HG03139 (cell line): ENCODE results near the gene CFAP46.
"Not testable (repeated sequence)": the region's sequence is repeated elsewhere in the genome, so short reads cannot be mapped to it uniquely, and the experiment has no call there.

Experiments used
- ATAC-seq: cut with Tn5 transposase; IDR thresholded peaks from one replicate; pipeline ENCODE4 v1.9.1; 2021; ENCODE audit not compliant: unreplicated experiment

Gene CFAP46

DNA sequence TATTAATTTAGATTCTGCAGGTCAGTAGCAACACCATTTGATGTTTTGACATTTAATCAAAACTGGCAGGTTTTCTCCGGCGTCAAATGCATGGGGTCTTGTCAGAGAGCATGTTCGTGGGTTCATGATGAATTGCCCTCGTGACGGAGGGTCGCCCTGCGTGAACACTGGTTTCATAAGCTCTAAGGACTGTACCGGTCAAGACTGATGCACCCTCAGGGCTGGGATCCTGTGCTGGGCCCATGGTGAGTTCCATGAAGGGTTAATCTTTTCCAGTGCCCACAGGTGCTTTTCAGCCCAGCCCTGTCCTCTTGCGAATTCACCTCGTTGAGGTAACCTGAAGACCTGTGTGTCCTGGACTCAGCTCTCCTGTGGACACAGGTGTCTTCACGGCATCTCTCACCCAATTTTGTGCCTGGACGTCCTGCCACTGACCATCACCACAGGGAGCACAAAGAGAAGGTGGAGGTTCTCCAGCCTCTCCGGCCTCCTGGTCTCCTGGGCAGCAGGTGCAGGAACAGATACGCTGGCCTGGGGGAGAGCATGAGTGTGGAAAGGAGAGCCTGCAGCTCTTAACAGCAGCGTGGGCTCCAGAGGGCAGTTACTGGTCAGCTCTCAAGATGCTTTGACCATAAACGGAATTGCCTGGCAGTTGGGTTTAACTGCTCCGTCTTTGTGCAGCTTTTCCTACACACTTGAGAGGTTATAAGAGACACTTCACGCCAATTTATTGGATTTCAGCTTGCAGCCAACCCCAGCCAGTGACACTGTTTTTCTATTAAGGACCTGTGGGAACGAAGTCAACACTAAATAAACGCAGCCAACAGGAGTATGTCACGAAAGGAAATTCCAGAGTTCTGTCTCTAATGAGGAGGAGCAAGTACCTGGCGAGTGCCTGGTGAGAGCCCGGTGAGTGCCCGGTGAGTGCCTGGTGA is 37.4 kb upstream of the CFAP46 start:
- ATAC-seq: no peak

DNA sequence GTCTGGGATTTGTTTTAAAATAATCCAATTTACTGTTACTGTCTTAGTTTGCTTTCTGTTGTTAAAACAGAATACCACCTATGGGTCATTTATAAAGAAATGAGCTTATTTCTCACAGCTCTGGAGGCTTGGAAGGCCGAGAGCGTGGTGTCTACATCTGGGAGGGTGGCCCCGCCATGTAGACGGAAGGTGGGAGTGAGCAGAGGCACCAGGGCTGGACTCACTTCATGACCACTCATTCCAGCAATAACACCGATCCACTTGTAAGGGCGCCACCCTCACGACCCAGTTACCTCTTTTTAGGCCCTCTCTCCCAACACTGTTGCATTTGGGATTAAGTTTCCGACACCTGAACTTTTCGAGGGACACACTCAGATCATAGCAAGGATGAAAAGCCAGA is 36.2 kb upstream of the CFAP46 start:
- ATAC-seq: no peak

DNA sequence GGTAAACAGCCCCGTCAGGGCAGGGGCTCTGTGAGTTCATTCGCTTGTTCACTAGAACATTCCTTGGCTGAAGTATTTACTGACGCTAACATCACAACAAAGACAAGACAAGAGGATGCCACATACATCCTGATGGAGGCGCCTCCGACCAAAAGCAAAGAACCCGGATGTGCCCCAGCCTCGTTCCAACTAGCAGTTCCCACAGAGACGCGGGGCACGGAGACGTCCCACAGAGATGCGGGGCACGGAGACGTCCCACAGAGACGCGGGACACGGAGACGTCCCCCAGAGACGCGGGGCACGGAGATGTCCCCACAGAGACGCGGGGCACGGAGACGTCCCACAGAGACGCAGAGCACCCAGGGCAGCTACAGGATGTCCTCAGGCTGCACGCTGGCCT is 35.4 kb upstream of the CFAP46 start:
- no peak for ATAC-seq

DNA sequence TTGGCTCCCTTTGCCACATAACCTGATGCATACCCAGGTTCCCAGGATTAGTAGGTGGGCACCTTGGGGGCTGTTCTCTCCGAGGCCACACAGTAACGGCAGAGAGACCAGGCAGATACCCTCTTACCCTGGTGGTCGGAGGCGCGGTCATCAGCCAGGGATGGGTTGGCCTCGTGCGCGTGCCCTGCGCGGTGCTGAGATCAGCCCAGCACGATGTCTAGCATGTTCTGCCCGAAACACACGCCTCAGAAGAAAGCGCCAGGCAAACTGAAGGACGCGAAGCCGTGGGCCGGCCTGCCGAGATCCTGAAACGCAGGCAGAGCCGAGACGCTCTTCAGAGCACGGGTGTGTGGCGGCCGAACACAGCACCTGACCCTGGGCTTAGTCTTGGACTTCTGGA is 34.7 kb upstream of the CFAP46 start:
- ATAC-seq: no peak

DNA sequence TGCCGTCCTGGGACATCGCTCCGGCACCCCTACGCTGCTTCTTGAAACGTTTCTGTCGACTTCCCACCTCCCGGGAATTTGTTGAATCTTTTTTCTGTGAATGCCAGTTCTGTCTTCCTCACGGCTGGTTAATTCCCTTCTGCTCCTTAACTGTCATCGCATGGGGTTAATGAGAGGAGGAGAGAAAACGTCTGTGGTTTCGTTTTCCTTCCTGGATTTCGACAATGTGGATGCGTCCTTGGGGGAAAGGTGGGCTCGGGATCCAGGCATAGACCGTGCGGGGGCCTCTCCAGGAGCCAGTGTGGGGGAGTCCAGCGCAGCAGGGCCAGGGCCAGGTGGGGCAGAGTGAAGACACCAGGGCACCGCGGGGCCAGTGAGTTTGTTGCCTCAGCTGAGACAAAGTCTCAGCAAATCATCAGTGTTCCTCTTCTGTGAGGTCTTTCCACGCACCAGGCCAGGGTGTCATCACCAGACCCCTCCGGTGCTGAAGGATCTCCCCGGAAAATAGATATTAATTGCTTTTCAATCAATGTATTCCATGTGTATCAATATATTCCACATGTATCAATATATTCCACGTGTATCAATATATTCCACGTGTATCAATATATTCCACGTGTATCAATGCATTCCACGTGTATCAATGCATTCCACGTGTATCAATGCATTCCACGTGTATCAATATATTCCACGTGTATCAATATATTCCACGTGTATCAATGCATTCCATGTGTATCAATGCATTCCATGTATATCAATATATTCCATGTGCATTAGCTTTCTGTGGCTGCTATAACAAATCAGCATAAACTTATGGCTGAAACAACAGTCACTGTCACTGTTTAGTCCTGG is 33.7 kb upstream of the CFAP46 start:
- no peak for ATAC-seq

DNA sequence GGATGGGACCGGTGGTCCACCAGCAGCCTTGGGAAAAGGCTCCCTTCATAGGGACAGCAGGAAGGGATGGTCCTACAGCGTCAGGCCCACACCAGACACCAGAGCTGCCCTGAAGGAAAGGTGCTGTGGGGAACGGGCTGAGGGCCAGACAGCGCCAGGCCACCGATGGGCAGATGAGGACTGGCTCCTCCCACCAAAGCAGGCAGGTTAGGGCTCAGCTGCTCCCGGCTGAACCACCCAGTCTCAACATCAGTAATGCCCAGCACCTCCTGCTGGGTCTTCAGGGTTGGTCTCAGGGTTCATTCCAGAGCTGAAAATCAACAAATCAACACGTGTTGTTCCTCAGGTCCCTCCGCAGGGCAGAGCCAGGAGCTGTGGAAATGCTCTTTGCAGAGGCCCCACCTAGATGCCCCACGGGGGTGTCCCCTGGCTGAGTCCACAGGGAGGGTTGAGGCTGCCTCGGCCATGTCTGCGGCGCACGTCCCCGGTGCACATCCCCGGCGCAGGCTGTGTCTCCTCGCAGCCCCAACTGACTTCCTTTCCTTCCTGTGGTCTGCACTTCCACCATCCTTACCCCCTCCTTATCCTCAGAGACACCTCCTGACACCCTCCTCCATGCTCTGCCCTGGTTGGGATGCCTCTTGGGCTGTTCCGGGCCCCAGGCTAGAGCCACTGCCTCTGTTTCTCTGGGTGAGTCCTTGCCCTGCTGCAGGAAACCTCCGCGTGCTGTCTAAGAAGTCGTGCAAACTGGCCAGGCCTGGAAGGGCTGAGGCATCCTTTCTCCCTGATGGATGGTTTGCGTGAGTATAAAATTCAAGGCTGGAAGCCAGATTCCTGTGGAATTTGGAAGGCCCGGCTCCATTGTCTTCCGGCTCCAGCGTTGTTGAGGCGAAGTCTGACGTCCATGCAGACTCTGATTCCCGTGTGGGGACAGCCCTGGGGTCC is 32.8 kb upstream of the CFAP46 start:
- no peak for ATAC-seq

DNA sequence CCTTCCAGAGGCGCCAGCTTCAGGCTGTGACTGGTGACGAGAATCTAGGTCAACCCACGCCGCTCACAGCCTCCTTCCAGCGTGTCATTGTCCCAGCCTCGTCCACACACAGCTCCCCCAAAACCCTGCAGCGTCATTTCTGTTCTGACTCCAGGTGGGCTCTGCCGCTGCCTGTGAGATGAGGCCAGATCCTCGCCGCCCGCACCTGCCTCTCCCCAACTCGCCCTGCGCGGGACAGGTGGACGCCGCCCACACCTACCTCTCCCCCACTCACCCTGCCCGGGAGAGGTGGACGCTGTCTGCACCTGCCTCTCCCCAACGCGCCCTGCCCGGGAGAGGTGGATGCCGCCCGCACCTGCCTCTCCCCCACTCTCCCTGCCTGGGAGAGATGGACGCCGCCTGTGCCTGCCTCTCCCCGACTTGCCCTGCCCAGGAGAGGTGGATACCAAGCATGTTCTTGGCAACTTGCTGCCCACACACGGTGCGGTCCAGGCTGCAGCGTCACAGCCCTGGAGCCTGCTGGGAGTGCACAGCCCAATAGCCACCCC is 32.0 kb upstream of the CFAP46 start:
- no peak for ATAC-seq

DNA sequence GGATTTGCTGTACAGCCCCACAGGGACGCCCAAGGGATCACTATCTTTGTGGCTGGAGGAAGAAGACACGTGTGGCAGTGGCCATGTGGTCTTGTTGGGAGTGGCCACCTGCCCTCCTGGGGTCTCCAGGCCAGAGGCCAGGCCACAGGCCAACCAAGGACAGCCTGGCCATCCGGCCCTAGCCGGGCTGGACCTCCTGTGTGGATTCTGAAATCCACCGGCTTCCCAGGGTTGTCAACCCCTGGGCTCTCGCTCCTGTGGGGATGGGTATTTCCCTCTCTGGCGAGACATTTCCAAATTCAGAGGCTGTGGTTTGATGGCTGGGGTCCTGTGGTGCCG is 31.5 kb upstream of the CFAP46 start:
- ATAC-seq: no peak

DNA sequence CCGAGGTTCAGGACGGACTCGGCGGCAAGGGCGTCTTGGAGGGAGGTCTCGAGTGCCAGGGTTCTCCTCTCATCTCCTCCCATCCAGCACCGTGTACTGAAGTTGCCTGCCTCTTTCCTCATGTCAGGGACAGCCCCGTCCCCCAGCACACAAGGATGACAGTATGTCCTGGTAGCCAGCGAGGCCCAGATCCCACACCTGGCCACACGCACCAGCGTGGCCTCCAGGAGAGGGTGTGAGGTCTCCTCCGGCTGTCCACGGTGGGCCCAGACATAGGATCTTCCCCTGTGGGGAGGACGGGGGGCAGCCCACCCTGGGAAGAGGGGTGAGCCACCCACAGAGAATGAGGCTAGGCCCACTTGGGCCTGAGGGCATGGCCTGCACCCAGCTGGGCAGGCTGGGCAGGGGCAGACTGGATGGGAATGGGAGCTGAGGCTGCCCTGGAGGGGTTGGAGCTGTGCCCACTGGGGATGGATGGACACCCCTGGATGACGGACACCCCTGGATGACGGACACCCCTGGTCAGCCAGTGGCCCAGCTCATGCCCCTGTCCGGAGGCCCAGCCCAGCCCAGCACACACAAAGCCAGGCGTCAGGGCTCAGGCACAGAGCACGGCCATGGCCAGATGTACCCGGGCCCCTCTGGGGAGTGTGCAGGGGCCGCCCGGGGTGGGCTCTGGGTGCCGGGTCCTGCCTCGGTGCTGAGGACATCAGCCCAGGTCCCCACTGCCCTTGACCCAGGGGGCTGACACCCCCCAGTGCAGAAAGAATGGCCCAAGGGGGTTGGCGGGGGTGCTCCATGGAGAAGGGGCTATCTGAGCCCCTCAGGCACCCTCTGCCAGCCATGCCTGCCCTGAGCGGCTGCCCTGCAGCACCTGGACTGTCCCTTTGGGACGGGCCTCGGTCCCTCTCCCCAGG is 30.9 kb upstream of the CFAP46 start:
- ATAC-seq: no peak

DNA sequence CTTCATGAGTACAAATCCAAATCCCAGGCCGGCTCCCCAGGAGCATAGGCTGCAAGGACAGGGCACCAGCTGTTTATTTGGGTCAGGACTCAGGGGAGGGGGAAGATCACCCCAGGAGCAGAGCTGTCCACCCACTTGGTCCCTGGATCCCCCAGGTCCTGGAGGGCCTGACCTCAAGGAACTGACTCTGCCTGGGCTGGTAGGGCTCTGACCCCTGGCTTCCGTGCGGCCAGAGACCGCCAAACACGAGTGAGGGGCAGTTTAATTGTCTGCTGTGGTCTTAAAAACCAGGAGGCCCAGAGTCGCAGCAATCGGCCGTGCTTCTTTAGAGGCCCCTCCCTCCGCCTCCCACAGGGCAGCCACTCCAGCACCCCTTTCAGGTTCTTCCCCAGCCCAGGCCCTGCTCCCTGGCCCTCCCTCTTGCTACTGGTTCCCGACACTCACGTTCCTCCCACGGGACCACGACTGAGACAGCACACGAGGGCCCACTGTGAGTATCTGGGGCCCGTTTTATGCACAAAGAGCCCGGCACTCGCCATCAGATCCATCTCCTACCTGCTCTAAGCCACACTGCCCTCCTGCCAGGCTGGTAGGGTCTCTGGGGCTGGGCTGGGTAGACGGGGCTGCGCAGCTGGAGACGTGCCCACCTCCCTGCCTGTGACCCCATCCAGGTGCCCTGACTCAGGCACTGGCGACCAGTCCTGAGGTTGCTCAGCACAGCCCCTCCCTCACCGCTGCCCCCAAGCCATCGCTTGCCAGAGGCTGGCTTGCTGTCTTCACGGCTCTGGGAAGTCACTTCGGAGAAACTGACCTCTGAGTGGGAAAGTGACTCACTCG is 30.0 kb upstream of the CFAP46 start:
- ATAC-seq: no peak

DNA sequence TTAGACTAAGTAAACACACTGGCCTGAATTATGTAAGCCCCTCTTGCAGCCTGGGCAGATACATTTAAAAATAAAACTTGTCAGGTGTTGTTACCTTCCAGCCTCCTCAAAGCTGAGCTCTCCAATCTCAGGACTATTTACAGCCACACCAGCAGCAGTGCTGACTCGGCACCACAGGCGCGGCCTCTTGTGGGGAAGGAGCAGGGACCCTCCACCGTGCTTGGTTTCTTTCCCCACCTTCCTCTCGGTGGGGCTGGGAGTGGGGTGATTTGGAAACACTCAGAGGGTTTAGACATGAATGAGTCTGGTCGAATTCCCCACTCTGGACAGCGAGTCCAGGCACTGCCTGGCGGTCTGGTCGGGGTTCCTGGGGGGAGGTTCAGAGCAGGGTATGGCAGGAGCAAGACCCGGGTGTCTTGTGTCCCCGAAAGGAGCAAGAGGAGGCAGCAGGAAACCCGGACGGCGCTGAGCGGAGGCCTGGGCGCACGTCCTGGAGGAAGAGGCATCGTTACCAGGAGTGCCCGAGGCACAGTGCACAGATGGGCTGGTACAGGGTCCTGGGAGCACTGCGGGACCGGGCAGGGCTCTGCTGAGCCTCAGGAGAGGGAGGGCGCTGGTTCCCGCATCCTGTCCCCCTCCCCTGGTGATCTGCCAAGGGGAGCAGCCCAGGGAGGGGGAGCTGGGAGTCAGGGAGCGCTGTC is 29.2 kb upstream of the CFAP46 start:
- no peak for ATAC-seq

DNA sequence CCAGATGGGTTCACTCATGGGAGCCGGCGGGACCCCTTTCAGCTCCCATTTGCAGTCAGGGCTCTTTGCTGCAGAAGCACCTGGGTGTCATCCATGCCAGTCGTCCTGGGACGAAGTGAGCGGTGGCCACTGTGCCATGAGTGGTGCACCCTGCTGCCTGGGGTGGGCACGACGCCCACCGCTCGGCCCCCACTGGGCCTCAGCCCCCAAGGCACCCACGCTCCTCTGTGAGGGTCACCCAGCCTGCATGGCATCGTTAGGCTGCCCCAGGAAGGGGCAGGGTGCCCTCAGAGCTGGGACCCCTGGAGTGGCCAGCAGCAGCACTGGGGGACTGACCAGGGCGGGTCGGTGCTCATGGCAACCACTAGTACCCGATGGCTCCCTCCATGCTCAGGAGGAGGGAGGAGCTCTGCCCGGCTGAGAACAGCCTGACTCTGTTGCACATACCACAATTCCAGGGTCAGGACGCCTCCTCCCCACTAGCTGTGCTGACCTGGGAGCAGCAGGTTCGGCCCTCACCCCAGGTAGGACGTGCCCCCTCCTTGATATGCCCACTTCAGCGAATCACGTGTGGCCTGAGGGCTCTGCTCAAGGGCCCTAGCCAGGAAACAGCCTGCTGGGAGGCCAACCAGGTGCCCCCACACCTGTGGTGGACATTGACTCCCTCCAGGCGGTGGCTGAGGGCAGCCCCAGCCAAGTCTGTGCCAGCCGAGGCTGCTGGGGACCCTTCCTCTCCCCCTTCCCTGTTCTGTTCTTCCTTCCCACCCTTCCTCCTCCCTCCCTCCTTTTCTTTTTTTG is 28.5 kb upstream of the CFAP46 start:
- ATAC-seq: no peak

DNA sequence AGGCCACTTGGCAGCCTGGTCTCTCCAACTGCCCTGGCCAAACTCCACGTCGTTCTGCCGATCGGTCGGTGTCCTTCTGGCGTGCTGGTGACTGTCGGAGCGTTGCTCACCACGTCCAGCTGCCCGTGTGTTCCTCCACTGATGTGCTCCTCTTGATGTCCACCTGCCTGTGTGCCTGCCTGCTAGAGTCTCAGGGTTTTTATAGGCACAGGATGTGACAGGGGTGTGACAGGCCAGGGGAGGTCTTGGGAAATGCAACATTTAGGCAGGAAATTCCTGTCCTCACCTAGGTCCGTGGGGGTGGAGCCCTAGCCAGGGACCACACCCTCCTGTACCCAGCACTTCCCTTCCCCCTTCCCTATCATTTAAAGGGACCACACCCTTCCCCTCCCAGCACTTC is 25.2 kb upstream of the CFAP46 start:
- no peak for ATAC-seq

DNA sequence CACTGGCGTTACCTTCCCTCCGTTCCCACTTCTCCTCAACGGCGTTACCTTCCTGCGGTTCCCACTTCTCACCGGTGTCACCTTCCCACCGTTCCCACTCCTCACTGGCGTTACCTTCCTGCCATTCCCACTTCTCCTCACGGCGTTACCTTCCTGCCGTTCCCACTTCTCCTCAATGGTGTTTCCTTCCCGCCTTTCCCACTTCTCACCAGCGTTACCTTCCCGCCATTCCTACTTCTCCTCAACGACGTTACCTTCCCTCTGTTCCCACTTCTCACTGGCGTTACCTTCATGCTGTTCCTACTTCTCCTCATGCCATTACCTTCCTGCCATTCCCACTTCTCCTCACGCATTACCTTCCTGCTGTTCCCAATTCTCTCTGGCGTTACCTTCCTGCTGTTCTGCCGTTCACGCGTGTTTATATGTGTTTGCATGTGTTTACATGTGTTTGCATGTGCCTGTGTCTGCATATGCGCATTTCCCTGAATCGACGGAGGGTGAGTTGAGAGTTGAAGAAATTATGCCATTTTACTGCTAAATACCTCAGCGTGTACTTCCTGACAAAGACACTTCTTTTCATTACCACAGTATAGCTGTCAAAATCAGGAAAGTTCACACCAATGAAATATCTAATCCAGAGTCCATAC is 23.2 kb upstream of the CFAP46 start:
- no peak for ATAC-seq

DNA sequence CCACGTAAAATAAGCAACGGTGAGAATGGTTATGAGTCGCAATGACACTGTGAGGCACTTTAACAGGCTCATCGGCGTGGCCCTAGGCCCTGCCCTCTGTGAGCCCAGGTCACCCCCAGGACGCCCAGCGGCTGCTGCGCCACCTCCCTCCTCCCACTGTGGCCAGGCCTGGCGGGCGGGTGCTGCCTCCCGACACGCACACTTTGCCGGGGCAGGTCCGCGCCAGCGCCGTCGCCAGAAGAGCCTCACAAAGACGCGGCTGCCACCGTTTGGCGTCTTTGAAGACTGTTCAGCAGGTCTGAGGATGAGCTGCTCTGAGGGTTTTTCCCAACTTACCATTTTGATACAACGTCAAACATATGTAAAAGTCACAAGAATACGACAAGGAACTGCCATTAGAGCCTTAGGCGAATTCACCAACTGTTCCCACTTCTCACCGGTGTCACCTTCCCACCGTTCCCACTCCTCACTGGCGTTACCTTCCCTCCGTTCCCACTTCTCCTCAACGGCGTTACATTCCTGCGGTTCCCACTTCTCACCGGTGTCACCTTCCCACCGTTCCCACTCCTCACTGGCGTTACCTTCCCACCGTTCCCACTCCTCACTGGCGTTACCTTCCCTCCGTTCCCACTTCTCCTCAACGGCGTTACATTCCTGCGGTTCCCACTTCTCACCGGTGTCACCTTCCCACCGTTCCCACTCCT is 22.5 kb upstream of the CFAP46 start:
- not testable (repeated sequence) for ATAC-seq

DNA sequence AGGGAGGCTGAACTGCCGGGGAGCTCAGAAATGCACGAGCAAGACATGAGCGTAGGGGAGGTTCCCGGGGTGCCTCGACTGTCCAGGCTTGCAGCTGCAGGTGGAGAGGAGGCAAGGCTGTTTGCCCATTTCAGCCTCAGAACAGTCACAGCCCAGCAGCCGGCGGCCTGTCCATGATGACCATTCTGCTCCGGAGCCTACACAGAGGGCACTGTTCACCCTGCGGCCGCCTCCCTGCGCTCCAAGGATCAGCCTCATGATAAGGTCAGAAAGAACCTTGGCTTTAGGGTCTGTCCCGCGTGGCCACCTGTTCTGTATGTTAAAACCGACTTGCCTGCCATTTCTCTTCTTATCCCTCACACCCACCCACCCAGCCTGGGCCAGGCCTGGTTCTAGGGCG is 21.9 kb upstream of the CFAP46 start:
- ATAC-seq: no peak
